ENCODE data around the gene CCDC61. TPM values are rescaled to one million over a fixed set of nuclear protein-coding genes. Genes with fewer than 3 reads are reported as not detected.

CCDC61 gene
- total and polyA plus RNA-seq, 2 donors (not counting 1 experiment from before 2014, with no cell fraction given), result 20.6 to 30.1 TPM

- H3K4me1 Mint-ChIP-seq, result peaks cover 10% of the 10 kb centered on the region
- no peak for ATAC-seq (ENCODE audit: low read depth)
- TF ChIP-seq EZH2 (IDR thresholded peaks at IDR 0.05; ENCODE audit: borderline replicate concordance, insufficient read depth, low read depth, low read length, poor library complexity, severe bottlenecking) (no peak), CTCF (IDR thresholded peaks at IDR 0.05) (no peak)
- no peak for DNase-seq
- WGBS (ENCODE audit: insufficient coverage), result 89% methylated on average over 4 of the region's 7 CpGs
- ChIA-PET CTCF (no interaction called here), POLR2A (no interaction called here)
- no peak overlapping the region for H3K4me3 ChIP-seq (ENCODE audit: control extremely low read depth in 1 of 5, extremely low read depth in 1 of 5, insufficient read depth in 1 of 5, low read depth in 2 of 5, low read length in 4 of 5)
- no peak overlapping the region for H3K27ac Mint-ChIP-seq
- peaks cover 54% of the 10 kb centered on the region for H3K27me3 Mint-ChIP-seq
- peaks cover 13 to 16% of the 10 kb centered on the region in 2 donors for H3K4me1 ChIP-seq (ENCODE audit: control insufficient read depth in 2 of 2, insufficient read depth in 2 of 2, low read length in 2 of 2)
- intact Hi-C loops (cut with micrococcal nuclease), result no loop called here
- H3K27me3 ChIP-seq (replicated peaks in 1 of 4; ENCODE audit: control extremely low read depth in 1 of 4, control insufficient read depth in 3 of 4, insufficient read depth in 4 of 4, low read length in 3 of 4), result peaks cover 0 to 25% (median 14%) of the 10 kb centered on the region in 4 experiments
- no peak overlapping the region for H3K4me2 ChIP-seq (replicated peaks; ENCODE audit: low read depth, low read length, poor library complexity, severe bottlenecking)
- no peaks in the 10 kb centered on the region for H4K20me1 ChIP-seq (ENCODE audit: control insufficient read depth, insufficient read depth, low read length, poor library complexity, severe bottlenecking)
- no peak overlapping the region for H3K9ac ChIP-seq (ENCODE audit: low read length)
- H3K79me2 ChIP-seq (ENCODE audit: control insufficient read depth, insufficient read depth, low read length), result no peaks in the 10 kb centered on the region
- peaks cover 0 to 23% (median 0%) of the 10 kb centered on the region in 3 donors for H3K9me3 ChIP-seq (ENCODE audit: control extremely low read depth in 1 of 3, control insufficient read depth in 2 of 3, insufficient read depth in 1 of 3, low read length in 2 of 3)
- peaks cover 2% of the 10 kb centered on the region for H3K9me3 Mint-ChIP-seq (ENCODE audit: insufficient read depth)
- no peaks in the 10 kb centered on the region for H3K36me3 ChIP-seq (replicated peaks in 1 of 2; ENCODE audit: control extremely low read depth in 1 of 2, control insufficient read depth in 1 of 2, extremely low read depth in 1 of 2, insufficient read depth in 2 of 2, low read length in 1 of 2)
- no peak overlapping the region for H3K27ac ChIP-seq (ENCODE audit: low read length in 2 of 2)
- H2AFZ ChIP-seq (ENCODE audit: insufficient read depth, low read depth, low read length, poor library complexity, severe bottlenecking), result no peak overlapping the region
- no peak overlapping the region for H3K4me3 Mint-ChIP-seq
Measured at GRCh38 chr19:45967246-45967645, 28.0 kb upstream of the CCDC61 start.

- no peak overlapping the region for H3K9ac ChIP-seq (ENCODE audit: low read length)
- no peaks in the 10 kb centered on the region for H4K20me1 ChIP-seq (ENCODE audit: control insufficient read depth, insufficient read depth, low read length, poor library complexity, severe bottlenecking)
- TF ChIP-seq CTCF (IDR thresholded peaks at IDR 0.05) (no peak), EZH2 (IDR thresholded peaks at IDR 0.05; ENCODE audit: borderline replicate concordance, insufficient read depth, low read depth, low read length, poor library complexity, severe bottlenecking) (no peak)
- H3K9me3 Mint-ChIP-seq (ENCODE audit: insufficient read depth), result peaks cover 2% of the 10 kb centered on the region
- no peak overlapping the region for H3K4me2 ChIP-seq (replicated peaks; ENCODE audit: low read depth, low read length, poor library complexity, severe bottlenecking)
- H3K36me3 ChIP-seq (replicated peaks in 1 of 2; ENCODE audit: control extremely low read depth in 1 of 2, control insufficient read depth in 1 of 2, extremely low read depth in 1 of 2, insufficient read depth in 2 of 2, low read length in 1 of 2), result no peaks in the 10 kb centered on the region
- H3K27ac Mint-ChIP-seq, result no peak overlapping the region
- no peak for DNase-seq
- ChIA-PET CTCF (no interaction called here), POLR2A (no interaction called here)
- H3K27me3 ChIP-seq (replicated peaks in 1 of 4; ENCODE audit: control extremely low read depth in 1 of 4, control insufficient read depth in 3 of 4, insufficient read depth in 4 of 4, low read length in 3 of 4), result peaks cover 0 to 36% (median 19%) of the 10 kb centered on the region in 4 experiments
- H3K27ac ChIP-seq (ENCODE audit: low read length in 2 of 2), result no peak overlapping the region
- H3K4me3 Mint-ChIP-seq, result no peak overlapping the region
- intact Hi-C loops (cut with micrococcal nuclease), result no loop called here
- H3K79me2 ChIP-seq (ENCODE audit: control insufficient read depth, insufficient read depth, low read length), result no peaks in the 10 kb centered on the region
- H3K9me3 ChIP-seq (ENCODE audit: control extremely low read depth in 1 of 3, control insufficient read depth in 2 of 3, insufficient read depth in 1 of 3, low read length in 2 of 3), result peaks cover 0 to 21% (median 0%) of the 10 kb centered on the region in 3 donors
- H3K27me3 Mint-ChIP-seq, result peaks cover 58% of the 10 kb centered on the region
- H3K4me1 Mint-ChIP-seq, result peaks cover 15% of the 10 kb centered on the region
- no peak overlapping the region for H2AFZ ChIP-seq (ENCODE audit: insufficient read depth, low read depth, low read length, poor library complexity, severe bottlenecking)
- H3K4me3 ChIP-seq (ENCODE audit: control extremely low read depth in 1 of 5, extremely low read depth in 1 of 5, insufficient read depth in 1 of 5, low read depth in 2 of 5, low read length in 4 of 5), result no peak overlapping the region
- ATAC-seq (ENCODE audit: low read depth), result no peak
- peaks cover 21 to 23% of the 10 kb centered on the region in 2 donors for H3K4me1 ChIP-seq (ENCODE audit: control insufficient read depth in 2 of 2, insufficient read depth in 2 of 2, low read length in 2 of 2)
- WGBS (ENCODE audit: insufficient coverage), result 96% methylated on average over 5 of the region's 9 CpGs
Measured at GRCh38 chr19:45968626-45969025, 26.6 kb upstream of the CCDC61 start.

Data from B cell (primary cell).